ENCODE measurements around the gene LYPD3. TPM values are rescaled to one million over a fixed set of nuclear protein-coding genes. Genes with fewer than 3 reads are reported as not detected.

The LYPD3 gene
- total and polyA plus RNA-seq, 2 donors (not counting 3 experiments of a cell fraction or from before 2014, with no cell fraction given), result 0.52 TPM; not detected in 1

DNA sequence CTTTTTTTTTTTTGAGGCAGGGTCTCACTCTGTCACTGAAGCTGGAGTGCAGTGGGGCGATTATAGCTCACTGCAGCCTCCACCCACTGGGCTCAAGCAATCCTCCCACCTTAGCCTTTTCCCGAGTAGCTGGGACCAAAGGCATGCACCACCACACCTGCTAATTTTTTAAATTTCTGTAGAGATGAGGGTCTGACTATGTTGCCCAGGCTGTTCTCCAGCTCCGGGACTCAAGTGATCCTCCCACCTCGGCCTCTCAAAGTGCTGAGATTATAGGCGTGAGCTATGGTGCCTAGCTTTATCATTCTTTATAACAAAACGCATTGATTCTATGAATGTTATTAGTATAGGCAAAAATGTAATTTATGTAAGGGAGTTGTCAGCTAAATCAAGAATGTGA, 17.9 kb upstream of the LYPD3 start:
- POLR2A ChIA-PET, result no interaction called here

DNA sequence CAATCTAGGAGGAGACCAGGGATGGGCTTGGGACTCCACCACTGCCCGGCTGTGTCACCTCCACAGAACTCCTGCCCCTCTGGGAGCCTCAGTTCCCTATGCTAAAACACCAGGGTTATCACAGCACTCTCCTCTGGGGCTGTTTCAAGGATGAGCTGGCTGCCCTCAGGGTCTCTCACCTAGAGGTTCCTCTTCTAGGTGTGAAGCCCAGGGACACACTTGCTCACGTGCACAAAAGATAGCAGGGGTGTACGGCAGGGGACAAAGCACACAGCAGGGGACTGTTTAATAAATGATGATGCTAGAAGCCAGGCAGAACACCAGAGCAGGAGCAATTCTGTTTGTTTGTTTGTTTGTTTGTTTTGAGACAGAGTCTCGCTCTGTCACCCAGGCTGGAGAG, 16.8 kb upstream of the LYPD3 start:
- CTCF ChIA-PET, result interaction anchor here (0.9 to 3.1 kb wide), 3 partner anchors 35 to 47 kb away, joined by 3 to 9 read pairs (median 8); no protein-coding TSS in a partner anchor
- Histone ChIP-seq H3K9me3 (replicated peaks; ENCODE audit: control insufficient read depth, insufficient read depth, low read length) (no peaks in the 10 kb centered on the region), H3K4me1 (ENCODE audit: control insufficient read depth, extremely low read depth, insufficient read depth, low read length) (no peaks in the 10 kb centered on the region), H3K27ac (ENCODE audit: insufficient read depth, low read depth, low read length) (no peak overlapping the region), H3K9me1 (replicated peaks; ENCODE audit: control insufficient read depth, extremely low read depth, insufficient read depth, low read length) (no peaks in the 10 kb centered on the region), H4K20me1 (replicated peaks; ENCODE audit: control insufficient read depth, extremely low read depth, insufficient read depth, low read length) (no peaks in the 10 kb centered on the region), H3K9ac (replicated peaks; ENCODE audit: extremely low read depth, insufficient read depth, low read length) (no peak overlapping the region), H3K36me3 (ENCODE audit: control insufficient read depth in 2 of 2, extremely low read depth in 1 of 2, insufficient read depth in 2 of 2, low read length in 2 of 2) (peaks cover 0 to 2% of the 10 kb centered on the region in 2 experiments), H3K27me3 (ENCODE audit: control insufficient read depth in 2 of 2, insufficient read depth in 2 of 2, low read length in 2 of 2) (no peaks in the 10 kb centered on the region), H3K4me3 (replicated peaks in 1 of 3; ENCODE audit: insufficient read depth in 1 of 3, low read depth in 1 of 3, low read length in 3 of 3) (no peak overlapping the region), H2AFZ (ENCODE audit: low read depth, low read length) (no peak overlapping the region), H3K4me2 (ENCODE audit: insufficient read depth, low read length) (no peak overlapping the region), H3K79me2 (ENCODE audit: control insufficient read depth, insufficient read depth, low read length) (no peaks in the 10 kb centered on the region)
- POLR2A ChIA-PET, result interaction anchor here (0.6 kb wide), 1 partner anchor 10 kb away, joined by 12 read pairs; no protein-coding TSS in a partner anchor
- dilution Hi-C loops (cut with MboI; ENCODE audit: extremely low pct_ligation_motif_present, low sequenced_read_pairs) (no loop called here), intact Hi-C loops (cut with micrococcal nuclease) (no loop called here)
- DNase-seq (ENCODE audit: low read depth, low spot score) (no peak), FAIRE-seq (no peak)
- BruUV-seq (replicated peaks), result no TSS peak
- no peak for TF ChIP-seq POLR2A (IDR thresholded peaks at IDR 0.05; ENCODE audit: low read depth, low read length)
- TF ChIP-seq EZH2 (IDR thresholded peaks at IDR 0.05; ENCODE audit: borderline replicate concordance, low read depth, low read length, severe bottlenecking), result no peak
- no peak for TF ChIP-seq POLR2AphosphoS5 (IDR thresholded peaks at IDR 0.05; ENCODE audit: insufficient read depth, low read depth, low read length)
- TF ChIP-seq, protein P1, sequence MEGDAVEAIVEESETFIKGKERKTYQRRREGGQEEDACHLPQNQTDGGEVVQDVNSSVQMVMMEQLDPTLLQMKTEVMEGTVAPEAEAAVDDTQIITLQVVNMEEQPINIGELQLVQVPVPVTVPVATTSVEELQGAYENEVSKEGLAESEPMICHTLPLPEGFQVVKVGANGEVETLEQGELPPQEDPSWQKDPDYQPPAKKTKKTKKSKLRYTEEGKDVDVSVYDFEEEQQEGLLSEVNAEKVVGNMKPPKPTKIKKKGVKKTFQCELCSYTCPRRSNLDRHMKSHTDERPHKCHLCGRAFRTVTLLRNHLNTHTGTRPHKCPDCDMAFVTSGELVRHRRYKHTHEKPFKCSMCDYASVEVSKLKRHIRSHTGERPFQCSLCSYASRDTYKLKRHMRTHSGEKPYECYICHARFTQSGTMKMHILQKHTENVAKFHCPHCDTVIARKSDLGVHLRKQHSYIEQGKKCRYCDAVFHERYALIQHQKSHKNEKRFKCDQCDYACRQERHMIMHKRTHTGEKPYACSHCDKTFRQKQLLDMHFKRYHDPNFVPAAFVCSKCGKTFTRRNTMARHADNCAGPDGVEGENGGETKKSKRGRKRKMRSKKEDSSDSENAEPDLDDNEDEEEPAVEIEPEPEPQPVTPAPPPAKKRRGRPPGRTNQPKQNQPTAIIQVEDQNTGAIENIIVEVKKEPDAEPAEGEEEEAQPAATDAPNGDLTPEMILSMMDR (IDR thresholded peaks at IDR 0.05; ENCODE audit: extremely low read depth in 1 of 2, insufficient read depth in 1 of 2, low read depth in 1 of 2, low read length in 2 of 2), result no peak
- no peak for TF ChIP-seq MYC (IDR thresholded peaks at IDR 0.05; ENCODE audit: low read depth, low read length)
- TF ChIP-seq, protein P2, sequence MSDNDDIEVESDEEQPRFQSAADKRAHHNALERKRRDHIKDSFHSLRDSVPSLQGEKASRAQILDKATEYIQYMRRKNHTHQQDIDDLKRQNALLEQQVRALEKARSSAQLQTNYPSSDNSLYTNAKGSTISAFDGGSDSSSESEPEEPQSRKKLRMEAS (IDR thresholded peaks at IDR 0.05; ENCODE audit: insufficient read depth, insufficient read length), result no peak
- no peak for TF ChIP-seq FOS (IDR thresholded peaks at IDR 0.05; ENCODE audit: borderline replicate concordance, insufficient read depth, low read length)
- no peak for TF ChIP-seq JUN (IDR thresholded peaks at IDR 0.05; ENCODE audit: borderline replicate concordance, insufficient read depth, insufficient read length, low read depth)
- TF ChIP-seq GATA2 (IDR thresholded peaks at IDR 0.05; ENCODE audit: insufficient read depth, insufficient read length, low read depth, low read length), result no peak

More for the DNA sequence above, 17.9 kb upstream of the LYPD3 start:
- no peak for TF ChIP-seq JUN (IDR thresholded peaks at IDR 0.05; ENCODE audit: borderline replicate concordance, insufficient read depth, insufficient read length, low read depth)
- no peak for TF ChIP-seq MYC (IDR thresholded peaks at IDR 0.05; ENCODE audit: low read depth, low read length)
- TF ChIP-seq GATA2 (IDR thresholded peaks at IDR 0.05; ENCODE audit: insufficient read depth, insufficient read length, low read depth, low read length), result no peak
- TF ChIP-seq, protein P2 (IDR thresholded peaks at IDR 0.05; ENCODE audit: insufficient read depth, insufficient read length), result no peak
- H3K4me2 ChIP-seq (ENCODE audit: insufficient read depth, low read length), result no peak overlapping the region
- BruUV-seq (replicated peaks), result no TSS peak
- H2AFZ ChIP-seq (ENCODE audit: low read depth, low read length), result no peak overlapping the region
- no peak overlapping the region for H3K9ac ChIP-seq (replicated peaks; ENCODE audit: extremely low read depth, insufficient read depth, low read length)
- H3K27me3 ChIP-seq (ENCODE audit: control insufficient read depth in 2 of 2, insufficient read depth in 2 of 2, low read length in 2 of 2), result no peaks in the 10 kb centered on the region
- H3K4me3 ChIP-seq (replicated peaks in 1 of 3; ENCODE audit: insufficient read depth in 1 of 3, low read depth in 1 of 3, low read length in 3 of 3), result no peak overlapping the region
- dilution Hi-C loops (cut with MboI; ENCODE audit: extremely low pct_ligation_motif_present, low sequenced_read_pairs) (no loop called here), intact Hi-C loops (cut with micrococcal nuclease) (no loop called here)
- H3K27ac ChIP-seq (ENCODE audit: insufficient read depth, low read depth, low read length), result no peak overlapping the region
- no peaks in the 10 kb centered on the region for H3K4me1 ChIP-seq (ENCODE audit: control insufficient read depth, extremely low read depth, insufficient read depth, low read length)
- H3K9me3 ChIP-seq (replicated peaks; ENCODE audit: control insufficient read depth, insufficient read depth, low read length), result no peaks in the 10 kb centered on the region
- CTCF ChIA-PET, result interaction anchor here (0.7 to 3.1 kb wide), 4 partner anchors 17 to 46 kb away, joined by 3 to 9 read pairs (median 6); no protein-coding TSS in a partner anchor
- no peaks in the 10 kb centered on the region for H3K79me2 ChIP-seq (ENCODE audit: control insufficient read depth, insufficient read depth, low read length)
- H3K36me3 ChIP-seq (ENCODE audit: control insufficient read depth in 2 of 2, extremely low read depth in 1 of 2, insufficient read depth in 2 of 2, low read length in 2 of 2), result peaks cover 0 to under 1% of the 10 kb centered on the region in 2 experiments
- H4K20me1 ChIP-seq (replicated peaks; ENCODE audit: control insufficient read depth, extremely low read depth, insufficient read depth, low read length), result no peaks in the 10 kb centered on the region
- no peak for DNase-seq (ENCODE audit: low read depth, low spot score)
- FAIRE-seq, result no peak
- H3K9me1 ChIP-seq (replicated peaks; ENCODE audit: control insufficient read depth, extremely low read depth, insufficient read depth, low read length), result no peaks in the 10 kb centered on the region

Measured in endothelial cell of umbilical vein (primary cell).